ENCODE results near the gene PANK3.
"Not testable (repeated sequence)": the region's sequence is repeated elsewhere in the genome, so short reads cannot be mapped to it uniquely, and the experiment has no call there.

PANK3 gene

DNA sequence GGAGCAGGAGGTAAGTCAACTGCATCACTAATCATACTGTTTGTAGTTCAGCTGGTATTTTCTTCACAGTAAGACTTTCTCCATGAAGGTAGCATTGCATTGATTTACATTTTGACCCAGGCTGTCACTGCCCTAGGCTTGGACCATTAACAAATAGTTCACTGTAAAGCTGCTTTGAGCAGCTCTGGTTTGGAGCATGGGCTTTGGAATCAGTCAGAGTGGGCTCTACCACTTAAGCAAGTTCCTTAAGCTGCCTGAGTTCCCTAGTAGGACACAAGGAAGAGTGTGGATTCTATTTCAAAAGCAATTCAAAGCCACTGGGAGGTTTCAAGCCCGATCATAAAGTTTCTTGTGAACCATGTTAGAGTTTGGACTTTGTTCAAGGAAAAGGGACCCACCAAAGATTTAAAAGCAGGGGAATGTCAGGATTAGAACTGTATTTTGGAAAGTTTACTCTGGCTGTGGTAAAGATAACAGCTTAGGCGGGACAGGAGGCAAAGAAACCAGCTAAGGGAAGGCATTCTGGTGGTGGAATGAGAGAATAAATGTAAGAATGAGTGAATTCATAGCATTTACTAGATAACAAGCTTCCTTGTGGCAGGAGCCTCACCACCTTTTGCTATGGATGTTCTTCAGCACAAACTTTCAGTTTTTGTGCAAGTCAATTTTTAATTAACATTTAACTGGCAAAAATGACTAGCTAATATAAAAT, 12.3 kb upstream of the PANK3 start:
- no peak for DNase-seq

DNA sequence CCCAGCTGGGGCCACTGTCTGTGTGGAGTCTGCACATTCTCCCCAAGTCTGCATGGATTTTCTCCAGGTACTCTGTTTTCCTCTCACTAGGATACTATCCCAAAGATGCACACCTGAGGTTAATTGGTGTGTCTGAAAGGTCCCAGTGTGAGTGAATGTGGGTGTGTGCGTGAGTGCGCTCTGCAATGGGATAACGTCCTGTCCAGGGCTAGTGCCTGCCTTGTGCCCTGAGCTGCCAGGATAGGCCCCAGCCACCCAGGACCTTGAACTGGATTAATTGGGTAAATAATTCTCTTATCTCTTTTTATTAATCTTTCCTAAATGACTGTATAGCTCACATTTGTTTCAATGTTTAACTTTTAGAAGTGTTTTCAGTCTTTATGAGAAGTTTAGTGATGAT, 11.5 kb upstream of the PANK3 start:
- DNase-seq: no peak

DNA sequence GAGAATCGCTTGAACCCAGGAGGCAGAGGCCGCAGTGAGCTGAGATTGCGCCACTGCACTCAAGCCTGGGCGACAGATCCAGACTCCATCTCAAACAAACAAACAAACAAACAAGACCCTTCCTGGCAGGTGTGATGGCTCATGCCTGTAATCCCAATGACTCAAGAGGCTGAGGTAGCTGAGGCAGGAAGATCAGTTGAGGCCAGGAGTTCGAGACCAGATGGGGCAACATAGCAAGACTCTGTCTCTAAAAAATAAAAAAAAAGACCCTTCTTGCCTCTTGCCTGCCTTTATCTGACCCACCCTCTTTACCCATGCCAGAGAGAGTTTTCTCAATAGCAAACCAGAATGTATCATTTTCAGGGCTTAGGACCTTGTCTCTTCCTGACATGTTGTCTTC, 8.8 kb upstream of the PANK3 start:
- DNase-seq: no peak

DNA sequence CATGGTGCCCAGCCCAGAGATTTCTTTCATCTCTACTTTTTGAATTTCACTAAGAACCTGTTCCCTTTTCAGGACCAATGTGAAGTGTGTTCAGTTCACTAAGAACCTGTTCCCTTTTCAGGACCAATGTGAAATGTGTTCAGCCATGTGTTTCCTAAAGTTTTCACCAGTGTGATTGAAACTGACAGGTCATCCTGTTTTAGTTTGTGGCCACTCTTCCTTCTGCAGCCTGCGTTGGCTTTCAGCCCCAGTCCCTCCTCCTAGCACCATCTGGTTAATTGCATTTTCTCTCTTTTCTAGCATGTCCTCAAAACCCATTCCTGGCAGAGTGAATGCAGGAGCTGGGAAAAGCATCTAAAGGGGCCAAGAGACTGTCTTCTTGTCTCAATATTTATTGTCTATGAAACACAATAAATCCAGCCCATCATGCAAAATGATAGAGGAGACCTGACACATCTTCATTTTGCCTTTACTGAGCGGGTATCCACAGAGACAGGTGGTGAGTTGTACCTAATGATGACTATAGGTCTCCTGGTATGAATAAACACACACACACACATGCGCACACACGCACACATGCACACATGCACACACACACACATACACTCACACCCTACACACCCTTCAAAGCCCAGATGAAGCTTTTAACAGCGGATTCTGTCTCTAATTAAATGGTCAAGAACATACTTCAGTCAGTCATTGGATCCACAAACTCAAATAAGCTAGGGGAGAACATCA, 6.1 kb upstream of the PANK3 start:
- no peak for DNase-seq

GRCh38 chr5:168583742-168584482, 4.7 kb upstream of the PANK3 start:
- no peak for DNase-seq

DNA sequence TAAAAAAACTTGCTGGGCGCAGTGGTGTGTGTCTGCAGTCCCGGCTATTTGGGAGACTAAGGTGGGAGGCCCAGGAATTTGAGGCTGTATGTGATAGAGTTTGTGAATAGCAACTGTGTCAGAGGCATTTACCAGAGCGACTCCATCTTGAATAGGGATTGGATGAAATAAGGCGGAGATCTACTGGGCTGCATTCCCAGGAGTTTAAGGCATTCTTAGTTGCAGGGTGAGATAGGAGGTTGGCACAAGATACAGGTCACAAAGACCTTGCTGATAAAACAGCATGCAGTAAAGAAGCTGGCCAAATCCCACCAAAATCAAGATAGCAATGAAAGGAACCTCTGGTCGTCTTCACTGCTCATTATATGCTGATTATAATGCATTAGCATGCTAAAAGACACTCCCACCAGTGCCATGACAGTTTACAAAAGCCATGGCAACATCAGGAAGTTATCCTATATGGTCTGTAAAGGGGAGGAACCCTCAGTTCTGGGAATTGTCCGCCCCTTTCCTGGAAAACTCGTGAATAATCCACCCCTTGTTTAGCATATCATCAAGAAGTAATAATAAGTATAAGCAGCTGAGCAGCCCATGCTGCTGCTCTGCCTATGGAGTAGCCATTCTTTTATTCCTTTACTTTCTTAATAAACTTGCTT, 1.8 kb upstream of the PANK3 start:
- DNase-seq: not testable (repeated sequence)

DNA sequence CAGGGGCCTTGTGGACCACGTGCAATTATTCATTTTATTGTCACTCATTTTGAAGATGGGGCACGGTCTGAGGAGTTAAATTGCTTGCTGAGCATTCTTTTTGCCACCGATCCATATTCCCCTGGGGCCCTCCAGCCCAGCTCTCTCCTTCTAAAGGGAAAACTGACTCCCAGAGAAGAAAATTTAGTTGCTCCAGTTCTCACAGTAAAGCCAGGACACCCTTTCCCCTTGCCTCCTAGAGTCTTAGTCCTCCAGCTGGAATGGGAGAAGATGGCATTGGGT, 1.0 kb upstream of the PANK3 start:
- no peak for DNase-seq

DNA sequence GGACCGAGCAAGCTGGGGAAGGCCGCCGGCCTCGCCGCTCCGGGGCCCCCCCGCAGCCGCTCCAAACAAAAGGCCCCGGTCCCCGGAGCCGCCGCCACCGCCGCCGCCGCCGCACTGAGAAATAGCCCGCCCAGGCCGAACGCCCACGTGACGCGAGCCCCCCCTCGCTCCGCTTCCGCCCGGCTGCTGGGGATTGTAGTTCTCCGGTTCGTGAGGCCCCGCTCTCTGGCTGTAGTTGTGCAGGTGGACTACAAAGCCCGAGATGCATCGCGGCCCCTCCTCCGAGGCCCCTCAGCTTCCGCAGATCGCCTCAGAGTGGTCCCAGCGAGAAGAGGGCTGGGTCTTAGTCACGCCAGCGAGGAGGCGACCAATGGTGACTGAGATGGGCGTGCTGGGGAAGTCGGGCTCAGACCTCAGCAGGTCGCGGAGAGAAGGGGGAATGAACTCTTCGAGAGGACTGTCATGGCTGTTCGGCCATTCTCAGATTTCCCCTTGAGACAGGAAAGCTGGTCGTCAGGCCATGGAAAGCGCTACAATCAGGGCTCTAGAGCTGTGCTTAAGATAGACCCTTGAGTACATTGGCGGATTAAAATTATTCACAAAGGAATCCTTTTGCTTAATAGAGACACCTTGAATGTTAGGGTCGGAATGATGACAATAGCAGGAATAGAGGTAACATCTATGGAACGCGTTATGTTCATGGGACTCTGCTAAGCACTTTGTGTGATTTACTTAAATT, 489 bp upstream of the PANK3 start:
- DNase-seq: peak; percentile 98

- DNase-seq: no peak
Measured at GRCh38 chr5:168578006-168578405, 1.2 kb downstream of the PANK3 start.

- DNase-seq: no peak
Measured at GRCh38 chr5:168575391-168576372, 3.5 kb downstream of the PANK3 start.

DNA sequence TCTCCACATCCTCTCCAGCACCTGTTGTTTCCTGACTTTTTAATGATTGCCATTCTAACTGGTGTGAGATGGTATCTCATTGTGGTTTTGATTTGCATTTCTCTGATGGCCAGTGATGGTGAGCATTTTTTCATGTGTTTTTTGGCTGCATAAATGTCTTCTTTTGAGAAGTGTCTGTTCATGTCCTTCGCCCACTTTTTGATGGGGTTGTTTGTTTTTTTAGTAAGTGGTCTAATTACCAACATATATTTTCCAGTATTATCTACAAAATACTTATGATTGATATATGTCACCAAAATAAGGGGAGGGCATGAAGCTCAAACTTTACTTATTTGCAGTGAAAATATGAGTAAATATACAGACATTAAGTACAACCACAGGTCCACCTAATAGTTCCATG, 5.0 kb downstream of the PANK3 start:
- not testable (repeated sequence) for DNase-seq

- not testable (repeated sequence) for DNase-seq
Measured at GRCh38 chr5:168573663-168574062, 5.5 kb downstream of the PANK3 start.

GRCh38 chr5:168570490-168571328, 8.5 kb downstream of the PANK3 start:
- DNase-seq: no peak

GRCh38 chr5:168568738-168569137, 10.4 kb downstream of the PANK3 start:
- DNase-seq: no peak

GRCh38 chr5:168563959-168564358, 15.2 kb downstream of the PANK3 start:
- DNase-seq: no peak

GRCh38 chr5:168562279-168562678, 16.9 kb downstream of the PANK3 start:
- no peak for DNase-seq

DNA sequence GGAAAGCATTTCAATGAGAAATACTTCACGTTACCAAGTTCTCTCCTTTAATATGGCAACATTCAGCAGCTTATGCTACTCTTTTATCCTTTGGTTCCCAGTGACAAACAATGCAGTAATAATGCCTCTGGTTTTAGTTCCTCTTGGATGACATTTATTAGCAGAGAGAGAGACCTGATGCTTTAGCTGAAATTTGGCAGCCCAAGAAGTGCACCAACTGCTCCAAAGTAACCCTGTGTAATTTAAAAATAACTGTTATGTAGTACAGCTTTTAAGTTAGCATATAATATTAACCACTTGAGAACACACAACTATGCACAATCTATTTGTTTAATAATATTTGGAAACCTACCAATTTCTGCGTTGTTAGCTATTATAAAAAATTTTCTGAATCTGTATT, 21.8 kb downstream of the PANK3 start:
- no peak for DNase-seq

- no peak for DNase-seq
Measured at GRCh38 chr5:168553377-168554130, 25.6 kb downstream of the PANK3 start.

GRCh38 chr5:168552146-168552545, 27.0 kb downstream of the PANK3 start:
- DNase-seq: no peak

DNA sequence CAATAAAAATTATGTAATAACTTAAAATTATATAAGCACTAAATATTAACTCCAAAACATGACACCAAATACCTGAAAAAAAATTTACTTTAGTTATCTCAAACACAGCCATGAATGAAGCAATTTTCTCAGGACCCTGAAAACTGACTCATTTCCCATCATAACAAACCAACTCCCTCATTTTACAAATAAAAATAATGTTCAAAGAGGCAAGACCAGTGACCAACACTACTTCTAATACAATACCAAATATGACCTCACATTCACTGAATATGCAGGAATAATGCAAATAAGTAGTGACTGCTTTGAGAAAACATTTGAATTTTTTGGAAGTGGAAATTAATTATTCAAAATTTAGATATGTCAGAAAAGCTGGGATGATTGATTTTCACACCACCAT, 28.5 kb downstream of the PANK3 start:
- no peak for DNase-seq
